Upper lobe of left lung (tissue), 4 donors: ENCODE data around the gene OGDH.

Experiments
- POLR2AphosphoS5 ChIP-seq, 2 donors: sonication (generic); formaldehyde crosslinking; IDR thresholded peaks; one replicate each; pipeline ENCODE4 v1.5.1; 2017; ENCODE audit warnings: antibody characterized with exemption in 2 of 2
- TF ChIP-seq, protein P1 (sequence below), 6 experiments: fragments of 450-650 bp in 4 of 6; fragments of 200-600 bp in 2 of 6; sonication (generic) in 2 of 6; IDR thresholded peaks; one replicate each; pipeline ENCODE4 v1.5.1; 2016 to 2019; ENCODE audit warnings: antibody characterized with exemption in 6 of 6

DNA sequence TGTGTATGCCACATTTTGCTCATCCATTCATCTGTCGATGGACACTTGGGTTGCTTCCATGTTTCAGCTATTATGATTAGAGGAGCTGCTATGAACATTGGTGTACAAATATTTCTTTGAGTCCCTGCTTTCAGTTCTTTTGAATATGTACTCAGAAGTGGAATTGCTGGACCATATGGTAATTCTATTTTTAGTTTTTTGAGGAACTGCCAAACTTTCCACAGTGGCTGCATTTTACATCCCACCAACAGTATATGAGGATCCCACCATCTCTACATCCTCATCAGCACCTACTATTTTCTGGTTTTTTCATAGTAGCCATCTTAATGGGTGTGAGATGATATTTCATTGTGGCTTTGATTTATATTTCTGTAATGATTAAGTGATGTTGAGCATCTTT lies 97.5 kb downstream of the OGDH start:
- no peak for TF ChIP-seq POLR2AphosphoS5 (IDR thresholded peaks at IDR 0.05)
- TF ChIP-seq, protein P1, sequence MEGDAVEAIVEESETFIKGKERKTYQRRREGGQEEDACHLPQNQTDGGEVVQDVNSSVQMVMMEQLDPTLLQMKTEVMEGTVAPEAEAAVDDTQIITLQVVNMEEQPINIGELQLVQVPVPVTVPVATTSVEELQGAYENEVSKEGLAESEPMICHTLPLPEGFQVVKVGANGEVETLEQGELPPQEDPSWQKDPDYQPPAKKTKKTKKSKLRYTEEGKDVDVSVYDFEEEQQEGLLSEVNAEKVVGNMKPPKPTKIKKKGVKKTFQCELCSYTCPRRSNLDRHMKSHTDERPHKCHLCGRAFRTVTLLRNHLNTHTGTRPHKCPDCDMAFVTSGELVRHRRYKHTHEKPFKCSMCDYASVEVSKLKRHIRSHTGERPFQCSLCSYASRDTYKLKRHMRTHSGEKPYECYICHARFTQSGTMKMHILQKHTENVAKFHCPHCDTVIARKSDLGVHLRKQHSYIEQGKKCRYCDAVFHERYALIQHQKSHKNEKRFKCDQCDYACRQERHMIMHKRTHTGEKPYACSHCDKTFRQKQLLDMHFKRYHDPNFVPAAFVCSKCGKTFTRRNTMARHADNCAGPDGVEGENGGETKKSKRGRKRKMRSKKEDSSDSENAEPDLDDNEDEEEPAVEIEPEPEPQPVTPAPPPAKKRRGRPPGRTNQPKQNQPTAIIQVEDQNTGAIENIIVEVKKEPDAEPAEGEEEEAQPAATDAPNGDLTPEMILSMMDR (IDR thresholded peaks at IDR 0.05) = no peak
